Tibial nerve (tissue), 4 donors: ENCODE data around the gene ATP6V0E2.

Experiments used
- CTCF ChIP-seq, 5 experiments: fragments of 200-600 bp in 3 of 5; fragments of 450-650 bp in 2 of 5; sonication (generic) in 3 of 5; IDR thresholded peaks; one replicate each; pipeline ENCODE4 v1.5.1; 2016 to 2019; ENCODE audit warnings: antibody characterized with exemption in 5 of 5, mild to moderate bottlenecking in 3 of 5, moderate library complexity in 2 of 5
- EP300 ChIP-seq, 2 donors: sonication (generic); formaldehyde crosslinking; IDR thresholded peaks; one replicate each; pipeline ENCODE4 v1.6.1; 2017; ENCODE audit warnings: antibody characterized with exemption in 2 of 2, mild to moderate bottlenecking in 1 of 2
- POLR2A ChIP-seq, 2 donors: fragments of 450-650 bp; IDR thresholded peaks; one replicate each; pipeline ENCODE4 v1.6.1; 2017; ENCODE audit warnings: antibody characterized with exemption in 2 of 2, mild to moderate bottlenecking in 2 of 2, moderate library complexity in 2 of 2

- no peak for TF ChIP-seq POLR2A (IDR thresholded peaks at IDR 0.05)
- no peak for TF ChIP-seq CTCF (IDR thresholded peaks at IDR 0.05)
- no peak for TF ChIP-seq EP300 (IDR thresholded peaks at IDR 0.05)
These were observed 12.1 kb upstream of the ATP6V0E2 start for GRCh38 chr7:149861728-149862045.
